HG02938 (cell line): Measurements from ENCODE around the gene KDF1.
A peak's percentile ranks its signal among the peaks of the same experiment; 100 is the strongest.
"Not testable (repeated sequence)": the region's sequence is repeated elsewhere in the genome, so short reads cannot be mapped to it uniquely, and the experiment has no call there.

ENCODE experiments used
- ATAC-seq: cut with Tn5 transposase; IDR thresholded peaks from one replicate; pipeline ENCODE4 v1.9.1; 2021; ENCODE audit warnings: mild to moderate bottlenecking, moderate library complexity; ENCODE audit not compliant: unreplicated experiment

KDF1 gene

GRCh38 chr1:26957306-26957705 lies 3.0 kb downstream of the KDF1 start:
- ATAC-seq: no peak

GRCh38 chr1:26956321-26956720 lies 3.9 kb downstream of the KDF1 start:
- ATAC-seq: no peak

GRCh38 chr1:26953374-26953773 lies 6.9 kb downstream of the KDF1 start:
- ATAC-seq: no peak

- no peak for ATAC-seq
Measured at GRCh38 chr1:26951821-26952497, 8.3 kb downstream of the KDF1 start.

GRCh38 chr1:26951216-26951615 lies 9.1 kb downstream of the KDF1 start:
- ATAC-seq: no peak

- no peak for ATAC-seq
Measured at GRCh38 chr1:26950602-26951001, 9.7 kb downstream of the KDF1 start.

GRCh38 chr1:26949926-26950319 lies 10.3 kb downstream of the KDF1 start:
- ATAC-seq: no peak

GRCh38 chr1:26949266-26949925 lies 10.9 kb downstream of the KDF1 start:
- no peak for ATAC-seq

GRCh38 chr1:26948725-26949057 lies 11.6 kb downstream of the KDF1 start:
- ATAC-seq: not testable (repeated sequence)

GRCh38 chr1:26946270-26946669 lies 14.0 kb downstream of the KDF1 start:
- no peak for ATAC-seq

GRCh38 chr1:26945728-26946127 lies 14.5 kb downstream of the KDF1 start:
- ATAC-seq: no peak

GRCh38 chr1:26945138-26945537 lies 15.1 kb downstream of the KDF1 start:
- no peak for ATAC-seq

- no peak for ATAC-seq
Measured at GRCh38 chr1:26942656-26943055, 17.6 kb downstream of the KDF1 start.

- ATAC-seq: no peak
Measured at GRCh38 chr1:26941311-26941710, 19.0 kb downstream of the KDF1 start.

GRCh38 chr1:26938659-26939025 lies 21.6 kb downstream of the KDF1 start:
- ATAC-seq: no peak

GRCh38 chr1:26938004-26938658 lies 22.1 kb downstream of the KDF1 start:
- no peak for ATAC-seq

GRCh38 chr1:26936823-26937222 lies 23.4 kb downstream of the KDF1 start:
- ATAC-seq: no peak

- no peak for ATAC-seq
Measured at GRCh38 chr1:26932531-26932930, 27.7 kb downstream of the KDF1 start.

GRCh38 chr1:26923711-26924110 lies 36.6 kb downstream of the KDF1 start:
- ATAC-seq: no peak

GRCh38 chr1:26922901-26923300 lies 37.4 kb downstream of the KDF1 start:
- ATAC-seq: no peak

GRCh38 chr1:26922431-26922729 lies 37.9 kb downstream of the KDF1 start:
- ATAC-seq: no peak

GRCh38 chr1:26921540-26922430 lies 38.5 kb downstream of the KDF1 start, which contains the start of gene NUDC:
Gene NUDC, plus strand, starts transcription at chr1:26921743. Its CDS starts 106 bp downstream, at chr1:26921849.
- ATAC-seq: peak; percentile 96
